Measurements from ENCODE around the gene GLG1.

DNA sequence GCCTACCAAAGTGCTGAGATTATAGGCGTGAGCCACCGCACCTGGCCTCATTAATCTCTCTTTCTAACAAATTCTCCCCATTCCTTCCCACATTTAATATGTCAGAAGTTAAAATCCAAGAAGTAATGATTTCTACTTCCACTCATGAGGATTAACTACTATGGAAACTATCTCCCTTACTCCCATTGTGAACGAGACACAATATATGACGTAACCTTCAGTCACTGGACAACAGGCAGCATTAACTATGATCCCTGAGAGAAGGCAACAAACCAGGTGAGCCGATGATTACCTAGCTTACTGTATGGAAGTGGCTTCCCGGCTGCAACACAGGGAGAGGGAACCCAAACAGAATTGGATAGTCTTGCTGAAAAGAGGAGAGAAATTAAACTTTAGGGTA, 20.0 kb downstream of the GLG1 start:
- TF ChIP-seq POLR2A (IDR thresholded peaks at IDR 0.05) = no peak
- TF ChIP-seq, protein P1, sequence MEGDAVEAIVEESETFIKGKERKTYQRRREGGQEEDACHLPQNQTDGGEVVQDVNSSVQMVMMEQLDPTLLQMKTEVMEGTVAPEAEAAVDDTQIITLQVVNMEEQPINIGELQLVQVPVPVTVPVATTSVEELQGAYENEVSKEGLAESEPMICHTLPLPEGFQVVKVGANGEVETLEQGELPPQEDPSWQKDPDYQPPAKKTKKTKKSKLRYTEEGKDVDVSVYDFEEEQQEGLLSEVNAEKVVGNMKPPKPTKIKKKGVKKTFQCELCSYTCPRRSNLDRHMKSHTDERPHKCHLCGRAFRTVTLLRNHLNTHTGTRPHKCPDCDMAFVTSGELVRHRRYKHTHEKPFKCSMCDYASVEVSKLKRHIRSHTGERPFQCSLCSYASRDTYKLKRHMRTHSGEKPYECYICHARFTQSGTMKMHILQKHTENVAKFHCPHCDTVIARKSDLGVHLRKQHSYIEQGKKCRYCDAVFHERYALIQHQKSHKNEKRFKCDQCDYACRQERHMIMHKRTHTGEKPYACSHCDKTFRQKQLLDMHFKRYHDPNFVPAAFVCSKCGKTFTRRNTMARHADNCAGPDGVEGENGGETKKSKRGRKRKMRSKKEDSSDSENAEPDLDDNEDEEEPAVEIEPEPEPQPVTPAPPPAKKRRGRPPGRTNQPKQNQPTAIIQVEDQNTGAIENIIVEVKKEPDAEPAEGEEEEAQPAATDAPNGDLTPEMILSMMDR (IDR thresholded peaks at IDR 0.05) = no peak

Data from Peyer's patch (tissue), 4 donors.